Activated CD4-positive, CD25-positive, alpha-beta regulatory T cell (primary cell): ENCODE results near the gene RNF166.

Experiments
- DNase-seq, 4 experiments: peaks; one replicate each; lab custom pipeline; 2025; lab: John Stamatoyannopoulos, UW

Gene RNF166

GRCh38 chr16:88651989-88652761 is 54.0 kb downstream of the RNF166 start:
- DNase-seq = no peak

- peak; percentile 46 to 57 (median 50) for DNase-seq
Measured at GRCh38 chr16:88651276-88651988, 54.8 kb downstream of the RNF166 start.

- peak; percentile 65 to 75 (median 70) for DNase-seq
Measured at GRCh38 chr16:88650749-88651275, 55.4 kb downstream of the RNF166 start, which contains the start of gene CYBA. CYBA (minus strand) TSS chr16:88651053; CDS start chr16:88651013, 40 bp downstream.

GRCh38 chr16:88649924-88650748 is 56.1 kb downstream of the RNF166 start:
- no peak for DNase-seq

GRCh38 chr16:88649195-88649923 is 56.8 kb downstream of the RNF166 start:
- DNase-seq = no peak

GRCh38 chr16:88647178-88648070 is 58.8 kb downstream of the RNF166 start:
- DNase-seq = no peak
